ENCODE measurements around the gene SEPHS2. TPM values are rescaled to one million over a fixed set of nuclear protein-coding genes. Genes with fewer than 3 reads are reported as not detected.
A peak's percentile ranks its signal among the peaks of the same experiment; 100 is the strongest.
"Not testable (repeated sequence)": the region's sequence is repeated elsewhere in the genome, so short reads cannot be mapped to it uniquely, and the experiment has no call there.

Gene SEPHS2
- total RNA-seq, 2 donors from 2014 or later: 48.9 to 79.1 TPM

GRCh38 chr16:30476991-30477390 is 31.3 kb upstream of the SEPHS2 start:
- H3K9me3 Mint-ChIP-seq: no peaks in the 10 kb centered on the region
- H3K4me1 Mint-ChIP-seq: peaks cover 29% of the 10 kb centered on the region
- H3K4me3 Mint-ChIP-seq: peak overlapping the region; percentile 46
- H3K27ac Mint-ChIP-seq: peak overlapping the region; percentile 63
- ATAC-seq (replicated peaks): no peak
- H3K36me3 Mint-ChIP-seq (ENCODE audit: low read depth): peaks cover 100% of the 10 kb centered on the region
- H3K27me3 Mint-ChIP-seq: no peaks in the 10 kb centered on the region

GRCh38 chr16:30474684-30475083 is 29.0 kb upstream of the SEPHS2 start:
- H3K27ac Mint-ChIP-seq: peak overlapping the region; percentile 88
- H3K36me3 Mint-ChIP-seq (ENCODE audit: low read depth): peaks cover 79% of the 10 kb centered on the region
- peak overlapping the region; percentile 94 for H3K4me3 Mint-ChIP-seq
- no peaks in the 10 kb centered on the region for H3K27me3 Mint-ChIP-seq
- H3K4me1 Mint-ChIP-seq: peaks cover 36% of the 10 kb centered on the region
- no peaks in the 10 kb centered on the region for H3K9me3 Mint-ChIP-seq
- ATAC-seq (replicated peaks): no peak

- peaks cover 77% of the 10 kb centered on the region for H3K36me3 Mint-ChIP-seq (ENCODE audit: low read depth)
- no peaks in the 10 kb centered on the region for H3K9me3 Mint-ChIP-seq
- peak overlapping the region; percentile 94 for H3K4me3 Mint-ChIP-seq
- peaks cover 40% of the 10 kb centered on the region for H3K4me1 Mint-ChIP-seq
- no peaks in the 10 kb centered on the region for H3K27me3 Mint-ChIP-seq
- peak overlapping the region; percentile 99 for H3K27ac Mint-ChIP-seq
- no peak for ATAC-seq (replicated peaks)
Observed at GRCh38 chr16:30474074-30474452, 28.4 kb upstream of the SEPHS2 start.

GRCh38 chr16:30473231-30474073 is 27.8 kb upstream of the SEPHS2 start:
- Mint-ChIP-seq H3K4me3 (peak overlapping the region; percentile 94), H3K4me1 (peaks cover 36% of the 10 kb centered on the region), H3K27me3 (no peaks in the 10 kb centered on the region), H3K9me3 (no peaks in the 10 kb centered on the region), H3K36me3 (ENCODE audit: low read depth) (peaks cover 71% of the 10 kb centered on the region), H3K27ac (peak overlapping the region; percentile 99)
- peak; percentile 50 for ATAC-seq (replicated peaks)

DNA sequence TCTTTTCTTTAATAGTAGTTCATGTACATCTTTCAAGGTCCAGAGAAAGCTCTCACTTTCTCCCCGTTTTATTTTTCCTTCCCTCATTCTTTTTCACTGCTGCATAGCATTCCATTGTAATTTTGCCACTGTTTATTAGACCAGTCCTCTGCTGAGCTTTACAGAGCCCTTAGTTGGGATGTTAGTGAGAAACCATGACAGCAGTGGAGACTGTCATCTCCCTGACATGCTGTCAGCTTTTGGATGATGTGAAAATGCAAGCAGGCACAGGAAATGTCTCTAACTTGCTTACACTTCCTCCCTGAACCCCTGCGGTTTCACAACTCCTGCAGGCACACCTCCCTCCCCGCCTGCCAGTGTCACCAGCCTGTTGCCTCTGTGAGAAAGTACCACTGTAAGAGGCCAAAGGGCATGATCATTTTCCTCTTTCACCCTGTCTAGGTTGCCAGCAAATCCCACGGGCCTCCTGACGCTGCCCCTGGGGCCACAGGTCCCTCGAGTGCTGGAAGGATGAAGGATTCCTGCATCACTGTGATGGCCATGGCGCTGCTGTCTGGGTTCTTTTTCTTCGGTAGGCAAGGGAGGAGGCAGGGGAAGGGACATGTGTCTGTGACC is 26.8 kb upstream of the SEPHS2 start, which contains the start of gene ITGAL:
ITGAL (plus strand) TSS at position 415 of the 615 bp plus-strand sequence; CDS start at position 511, 96 bp downstream.
- Mint-ChIP-seq H3K9me3 (no peaks in the 10 kb centered on the region), H3K4me1 (peaks cover 31% of the 10 kb centered on the region), H3K36me3 (ENCODE audit: low read depth) (peaks cover 61% of the 10 kb centered on the region), H3K27ac (peak within 1 kb of the TSS; percentile 99), H3K4me3 (peak within 1 kb of the TSS; percentile 94), H3K27me3 (no peaks in the 10 kb centered on the region)
- ATAC-seq (replicated peaks): peak; percentile 66

- H3K4me1 Mint-ChIP-seq: peaks cover 30% of the 10 kb centered on the region
- H3K27ac Mint-ChIP-seq: peak overlapping the region; percentile 99
- H3K4me3 Mint-ChIP-seq: peak overlapping the region; percentile 94
- no peaks in the 10 kb centered on the region for H3K9me3 Mint-ChIP-seq
- no peaks in the 10 kb centered on the region for H3K27me3 Mint-ChIP-seq
- peaks cover 42% of the 10 kb centered on the region for H3K36me3 Mint-ChIP-seq (ENCODE audit: low read depth)
- ATAC-seq (replicated peaks): no peak
Observed at GRCh38 chr16:30470632-30470995, 24.9 kb upstream of the SEPHS2 start.

GRCh38 chr16:30470170-30470512 is 24.5 kb upstream of the SEPHS2 start:
- peak overlapping the region; percentile 94 for H3K4me3 Mint-ChIP-seq
- peaks cover 38% of the 10 kb centered on the region for H3K36me3 Mint-ChIP-seq (ENCODE audit: low read depth)
- H3K4me1 Mint-ChIP-seq: peaks cover 26% of the 10 kb centered on the region
- peak; percentile 48 for ATAC-seq (replicated peaks)
- peak overlapping the region; percentile 99 for H3K27ac Mint-ChIP-seq
- no peaks in the 10 kb centered on the region for H3K27me3 Mint-ChIP-seq
- H3K9me3 Mint-ChIP-seq: no peaks in the 10 kb centered on the region

DNA sequence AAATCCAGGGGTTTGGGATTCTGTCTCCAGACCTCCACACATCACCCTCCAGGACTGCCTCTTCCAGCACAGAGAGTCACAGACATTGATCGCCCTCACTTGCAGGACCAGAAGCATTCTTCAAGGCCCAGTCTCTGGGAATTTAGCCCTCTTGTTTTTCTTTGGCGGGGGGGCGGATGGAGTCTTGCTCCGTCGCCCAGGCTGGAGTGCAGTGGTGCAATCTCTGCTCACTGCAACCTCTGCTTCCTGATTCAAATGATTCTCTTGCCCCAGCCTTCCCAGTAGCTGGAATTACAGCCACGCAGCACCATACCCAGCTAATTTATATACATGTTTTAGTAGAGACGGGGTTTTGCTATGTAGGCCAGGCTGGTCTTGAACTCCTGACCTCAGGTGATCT is 18.4 kb upstream of the SEPHS2 start:
- Mint-ChIP-seq H3K36me3 (ENCODE audit: low read depth) (peaks cover 2% of the 10 kb centered on the region), H3K27ac (no peak overlapping the region), H3K9me3 (no peaks in the 10 kb centered on the region), H3K27me3 (no peaks in the 10 kb centered on the region), H3K4me1 (peaks cover 11% of the 10 kb centered on the region), H3K4me3 (no peak overlapping the region)
- no peak for ATAC-seq (replicated peaks)

DNA sequence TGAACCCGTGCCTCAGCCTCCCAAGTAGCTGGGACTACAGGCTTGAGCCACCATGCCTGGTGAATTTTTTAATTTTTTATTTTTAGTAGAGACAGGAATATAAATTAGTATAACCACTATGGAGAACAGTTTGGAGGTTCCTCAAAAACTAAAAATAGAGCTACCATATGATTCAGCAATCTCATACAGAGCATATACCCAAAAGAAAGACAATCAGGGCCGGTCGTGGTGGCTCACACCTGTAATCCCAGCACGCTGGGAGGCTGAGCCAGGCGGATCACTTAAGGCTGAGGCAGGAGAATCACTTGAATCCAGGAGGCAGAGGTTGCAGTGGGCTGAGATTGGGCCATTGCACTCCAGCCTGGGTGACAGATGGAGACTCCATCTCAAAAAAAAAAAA is 15.8 kb upstream of the SEPHS2 start:
- not testable (repeated sequence) for ATAC-seq (replicated peaks); H3K27ac Mint-ChIP-seq

DNA sequence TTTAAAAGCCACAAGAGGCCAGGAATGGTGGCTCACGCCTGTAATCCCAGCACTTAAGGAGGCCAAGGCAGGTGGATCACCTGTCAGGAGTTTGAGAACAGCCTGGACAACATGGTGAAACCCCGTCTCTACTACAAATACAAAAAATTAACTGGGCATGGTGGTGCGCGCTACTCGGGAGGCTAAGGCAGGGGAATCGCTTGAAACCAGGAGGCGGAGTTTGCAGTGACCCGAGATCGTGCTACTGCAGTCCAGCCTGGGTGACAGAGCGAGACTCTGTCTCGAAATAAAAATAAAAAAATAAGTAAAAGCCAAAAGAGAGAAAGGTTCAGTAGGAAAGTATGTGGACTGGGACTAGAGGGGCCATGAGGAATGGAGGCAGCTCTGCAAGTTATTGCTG is 13.8 kb upstream of the SEPHS2 start:
- H3K9me3 Mint-ChIP-seq: no peaks in the 10 kb centered on the region
- H3K4me1 Mint-ChIP-seq: peaks cover 24% of the 10 kb centered on the region
- peak overlapping the region; percentile 79 for H3K4me3 Mint-ChIP-seq
- peak overlapping the region; percentile 95 for H3K27ac Mint-ChIP-seq
- no peaks in the 10 kb centered on the region for H3K27me3 Mint-ChIP-seq
- H3K36me3 Mint-ChIP-seq (ENCODE audit: low read depth): peaks cover 9% of the 10 kb centered on the region
- ATAC-seq (replicated peaks): peak; percentile 0

More for the DNA sequence above, 15.8 kb upstream of the SEPHS2 start:
- H3K4me1 Mint-ChIP-seq: peaks cover 29% of the 10 kb centered on the region
- not testable (repeated sequence) for H3K36me3 Mint-ChIP-seq (ENCODE audit: low read depth); H3K9me3 Mint-ChIP-seq; H3K4me3 Mint-ChIP-seq; H3K27me3 Mint-ChIP-seq

DNA sequence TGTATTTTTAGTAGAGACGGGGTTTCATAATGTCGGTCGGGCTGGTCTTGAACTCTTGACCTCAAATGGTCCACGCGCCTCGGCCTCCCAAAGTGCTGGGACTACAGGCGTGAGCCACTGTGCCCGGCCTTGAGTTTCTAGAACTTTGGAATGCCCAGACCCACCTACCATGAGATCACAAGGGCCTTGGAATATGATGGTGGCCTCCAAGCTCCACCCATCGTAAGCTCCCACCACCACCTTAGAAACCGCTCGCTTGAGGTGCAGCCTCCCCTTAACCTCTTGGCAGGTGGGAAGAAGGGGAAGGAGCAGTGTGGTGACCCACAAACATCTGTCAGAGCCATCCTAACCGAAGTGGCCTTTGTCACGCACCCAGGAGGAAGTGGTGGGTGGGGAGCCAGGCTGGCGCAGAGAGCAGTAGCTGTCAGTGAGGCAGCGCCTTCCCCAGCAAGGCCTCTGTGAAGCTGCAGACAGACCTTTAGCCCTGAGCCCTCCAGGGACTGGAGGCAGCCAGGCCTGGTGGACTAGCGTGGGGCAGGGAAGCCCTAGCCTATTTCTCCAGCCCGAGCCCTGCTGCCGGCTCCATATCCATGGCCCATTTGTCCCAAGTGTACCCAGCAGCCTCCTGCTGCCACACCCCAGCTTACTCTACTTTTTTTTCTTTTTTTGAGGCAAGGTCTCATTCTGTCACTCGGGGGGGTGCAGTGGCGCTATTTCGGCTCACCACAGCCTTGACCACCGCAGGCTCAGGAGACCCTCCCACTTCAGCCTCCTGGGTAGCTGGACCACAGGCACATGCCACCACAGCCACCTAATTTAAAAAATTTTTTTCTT is 13.1 kb upstream of the SEPHS2 start:
- H3K27me3 Mint-ChIP-seq: no peaks in the 10 kb centered on the region
- peak overlapping the region; percentile 79 for H3K4me3 Mint-ChIP-seq
- H3K36me3 Mint-ChIP-seq (ENCODE audit: low read depth): peaks cover 9% of the 10 kb centered on the region
- peaks cover 24% of the 10 kb centered on the region for H3K4me1 Mint-ChIP-seq
- no peaks in the 10 kb centered on the region for H3K9me3 Mint-ChIP-seq
- ATAC-seq (replicated peaks): peak; percentile 98
- H3K27ac Mint-ChIP-seq: peak overlapping the region; percentile 95

DNA sequence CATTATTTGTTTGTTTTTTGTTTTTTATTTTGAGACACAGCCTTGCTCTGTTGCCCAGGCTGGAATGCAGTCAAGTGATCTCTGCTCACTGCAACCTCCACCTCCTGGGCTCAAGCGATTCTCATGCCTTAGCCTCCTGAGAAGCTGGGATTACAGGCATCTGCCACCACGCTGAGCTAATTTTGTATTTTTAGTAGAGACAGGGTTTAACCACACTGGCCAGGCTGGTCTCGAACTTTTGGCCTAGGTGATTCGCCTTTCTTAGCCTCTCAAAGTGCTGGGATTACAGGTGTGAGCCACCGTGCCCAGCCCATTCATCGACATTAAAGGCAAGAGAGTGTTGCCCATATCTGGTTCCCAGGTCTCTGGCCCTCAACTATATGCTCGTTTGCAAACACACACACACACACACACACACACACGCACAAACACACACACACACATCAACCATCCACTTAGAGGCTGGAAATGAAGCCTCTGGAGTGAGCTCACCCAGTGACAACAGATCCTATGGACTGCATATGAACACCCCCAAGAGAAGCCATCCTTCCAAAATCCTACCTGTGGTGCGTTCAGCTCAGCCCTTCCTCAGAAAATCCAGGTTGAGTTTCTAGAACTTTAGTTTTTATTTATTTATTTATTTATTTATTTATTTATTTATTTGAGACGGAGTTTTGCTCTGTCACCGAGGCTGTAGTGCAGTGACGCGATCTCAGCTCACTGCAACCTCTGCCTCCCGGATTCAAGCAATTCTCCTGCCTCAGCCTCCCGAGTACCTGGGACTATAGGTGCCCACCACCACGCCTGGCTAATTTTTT is 12.3 kb upstream of the SEPHS2 start:
- Mint-ChIP-seq H3K4me1 (peaks cover 24% of the 10 kb centered on the region), H3K9me3 (no peaks in the 10 kb centered on the region), H3K27me3 (no peaks in the 10 kb centered on the region), H3K27ac (peak overlapping the region; percentile 95), H3K36me3 (ENCODE audit: low read depth) (peaks cover 9% of the 10 kb centered on the region), H3K4me3 (peak overlapping the region; percentile 79)
- ATAC-seq (replicated peaks): no peak

DNA sequence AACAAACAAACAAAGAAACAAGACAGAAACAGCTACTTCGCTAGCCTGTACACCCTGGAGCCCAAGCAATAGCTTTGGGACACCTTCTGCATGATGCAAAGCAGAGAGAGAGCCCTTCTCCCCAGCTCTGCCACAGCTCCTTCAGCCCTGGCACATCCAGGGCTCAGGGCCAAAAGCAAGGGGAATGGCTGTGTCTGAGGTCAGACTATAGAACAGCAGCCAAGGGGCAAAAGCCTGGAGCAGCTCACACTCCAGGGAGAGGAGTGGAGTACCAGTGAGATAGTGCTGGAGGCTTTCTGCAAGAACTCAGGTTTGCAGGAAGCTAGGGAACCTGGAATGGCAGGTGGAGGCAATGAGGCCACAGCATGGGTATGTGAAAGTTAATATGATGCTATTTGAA is 11.6 kb upstream of the SEPHS2 start:
- Mint-ChIP-seq H3K27ac (no peak overlapping the region), H3K27me3 (no peaks in the 10 kb centered on the region), H3K36me3 (ENCODE audit: low read depth) (peaks cover 9% of the 10 kb centered on the region), H3K4me3 (peak overlapping the region; percentile 79), H3K4me1 (peaks cover 24% of the 10 kb centered on the region), H3K9me3 (no peaks in the 10 kb centered on the region)
- ATAC-seq (replicated peaks): no peak

GRCh38 chr16:30456302-30456701 is 10.6 kb upstream of the SEPHS2 start:
- ATAC-seq (replicated peaks): no peak
- H3K27me3 Mint-ChIP-seq: no peaks in the 10 kb centered on the region
- no peaks in the 10 kb centered on the region for H3K9me3 Mint-ChIP-seq
- peak overlapping the region; percentile 79 for H3K4me3 Mint-ChIP-seq
- H3K36me3 Mint-ChIP-seq (ENCODE audit: low read depth): peaks cover 9% of the 10 kb centered on the region
- H3K4me1 Mint-ChIP-seq: peaks cover 24% of the 10 kb centered on the region
- peak overlapping the region; percentile 82 for H3K27ac Mint-ChIP-seq

Measured in activated T-helper 17 cell treated with anti-CD3 and anti-CD28 coated beads, Interleukin-2, amount 50 U/mL, for 72 hours (primary cell).